HG03457 (cell line): ENCODE measurements around the gene TDRD9.
"Not testable (repeated sequence)": the region's sequence is repeated elsewhere in the genome, so short reads cannot be mapped to it uniquely, and the experiment has no call there.

ENCODE experiments used
- ATAC-seq: cut with Tn5 transposase; IDR thresholded peaks from one replicate; pipeline ENCODE4 v1.9.1; 2021; ENCODE audit warnings: moderate number of reproducible peaks; ENCODE audit not compliant: unreplicated experiment

Gene TDRD9

GRCh38 chr14:103923863-103924262 is 4.4 kb upstream of the TDRD9 start:
- no peak for ATAC-seq

GRCh38 chr14:103925316-103925715 is 2.9 kb upstream of the TDRD9 start:
- no peak for ATAC-seq

- no peak for ATAC-seq
Observed at GRCh38 chr14:103927566-103927965, 690 bp upstream of the TDRD9 start.

GRCh38 chr14:103930051-103930604 is 1.9 kb downstream of the TDRD9 start:
- no peak for ATAC-seq

- ATAC-seq: no peak
Observed at GRCh38 chr14:103931422-103931821, 3.2 kb downstream of the TDRD9 start.

GRCh38 chr14:103932791-103933490 is 4.7 kb downstream of the TDRD9 start:
- no peak for ATAC-seq

- ATAC-seq: no peak
Observed at GRCh38 chr14:103935102-103935501, 6.8 kb downstream of the TDRD9 start.

- no peak for ATAC-seq
Observed at GRCh38 chr14:103941462-103941861, 13.2 kb downstream of the TDRD9 start.

GRCh38 chr14:103941973-103942736 is 13.9 kb downstream of the TDRD9 start, which contains the start of gene RD3L:
Gene RD3L, minus strand, starts transcription at chr14:103942529. Its CDS starts 834 bp downstream, at chr14:103941695.
- no peak for ATAC-seq

GRCh38 chr14:103943673-103944072 is 15.4 kb downstream of the TDRD9 start:
- ATAC-seq: no peak

- ATAC-seq: no peak
Observed at GRCh38 chr14:103946975-103947374, 18.7 kb downstream of the TDRD9 start.

- no peak for ATAC-seq
Observed at GRCh38 chr14:103948442-103948841, 20.2 kb downstream of the TDRD9 start.

GRCh38 chr14:103949131-103949790 is 21.0 kb downstream of the TDRD9 start:
- ATAC-seq: no peak

- no peak for ATAC-seq
Observed at GRCh38 chr14:103960457-103961055, 32.3 kb downstream of the TDRD9 start.

GRCh38 chr14:103961928-103962578 is 33.8 kb downstream of the TDRD9 start:
- no peak for ATAC-seq

GRCh38 chr14:103966631-103967030 is 38.4 kb downstream of the TDRD9 start:
- ATAC-seq: no peak

GRCh38 chr14:103969961-103970360 is 41.7 kb downstream of the TDRD9 start:
- ATAC-seq: no peak

GRCh38 chr14:103973354-103973753 is 45.1 kb downstream of the TDRD9 start:
- ATAC-seq: no peak

GRCh38 chr14:103974575-103974974 is 46.3 kb downstream of the TDRD9 start:
- no peak for ATAC-seq

GRCh38 chr14:103980623-103981238 is 52.5 kb downstream of the TDRD9 start:
- ATAC-seq: not testable (repeated sequence)
